ENCODE data around the gene RPS10. TPM values are rescaled to one million over a fixed set of nuclear protein-coding genes. Genes with fewer than 3 reads are reported as not detected.

The RPS10 gene
- total RNA-seq, 1 donor from 2014 or later: 2,903 TPM

DNA sequence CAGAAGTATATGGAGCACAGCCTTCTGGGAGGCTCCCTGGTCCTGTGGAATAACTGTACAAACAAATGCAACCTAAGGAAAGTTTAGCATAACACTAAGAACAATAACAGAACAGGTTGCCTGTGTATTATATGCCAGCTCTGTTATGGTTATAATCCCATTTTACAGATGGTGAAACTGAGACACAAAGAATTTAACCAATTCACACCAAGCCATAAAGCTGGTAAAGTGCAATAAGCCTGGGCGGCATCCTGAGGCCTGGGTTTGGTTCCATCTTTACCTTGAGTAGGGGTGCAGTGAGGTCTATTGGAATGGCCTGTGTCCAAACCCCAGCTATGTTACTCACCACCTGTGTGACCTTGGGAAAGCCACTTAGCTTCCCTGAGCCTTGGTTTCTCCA lies 25.3 kb upstream of the RPS10 start:
- H3K27me3 Mint-ChIP-seq: no peaks in the 10 kb centered on the region
- no peaks in the 10 kb centered on the region for H3K36me3 Mint-ChIP-seq (ENCODE audit: low read depth)
- no peaks in the 10 kb centered on the region for H3K9me3 Mint-ChIP-seq
- H3K4me3 Mint-ChIP-seq: no peak overlapping the region
- H3K27ac Mint-ChIP-seq: no peak overlapping the region
- ChIA-PET CTCF (interaction anchor here (0.6 kb wide), 1 partner anchor 394 kb away, joined by 3 read pairs; no protein-coding TSS in a partner anchor), POLR2A (no interaction called here)
- ATAC-seq (ENCODE audit: low read depth) (no peak), DNase-seq (no peak)
- H3K4me1 Mint-ChIP-seq: no peaks in the 10 kb centered on the region
- intact Hi-C loops (cut with micrococcal nuclease): no loop called here
- TF ChIP-seq CTCF (IDR thresholded peaks at IDR 0.05): no peak

- DNase-seq (no peak), ATAC-seq (ENCODE audit: low read depth) (no peak)
- H3K4me1 Mint-ChIP-seq: no peaks in the 10 kb centered on the region
- H3K27ac Mint-ChIP-seq: no peak overlapping the region
- ChIA-PET POLR2A (interaction anchor here (0.6 kb wide), 2 partner anchors 162 to 228 kb away, joined by 4 to 7 read pairs; no protein-coding TSS in a partner anchor), CTCF (interaction anchor here (1.0 kb wide), 1 partner anchor 269 kb away, joined by 3 read pairs; no protein-coding TSS in a partner anchor)
- no peak for TF ChIP-seq CTCF (IDR thresholded peaks at IDR 0.05)
- no peak overlapping the region for H3K4me3 Mint-ChIP-seq
- H3K27me3 Mint-ChIP-seq: no peaks in the 10 kb centered on the region
- no peaks in the 10 kb centered on the region for H3K9me3 Mint-ChIP-seq
- intact Hi-C loops (cut with micrococcal nuclease): no loop called here
- no peaks in the 10 kb centered on the region for H3K36me3 Mint-ChIP-seq (ENCODE audit: low read depth)
Measured at GRCh38 chr6:34447910-34448309, 22.0 kb upstream of the RPS10 start.

- CTCF ChIA-PET: interaction anchor here (1.0 kb wide), 1 partner anchor 269 kb away, joined by 3 read pairs; no protein-coding TSS in a partner anchor
- intact Hi-C loops (cut with micrococcal nuclease): no loop called here
- no peaks in the 10 kb centered on the region for H3K4me1 Mint-ChIP-seq
- ATAC-seq (ENCODE audit: low read depth) (no peak), DNase-seq (no peak)
- no peak for TF ChIP-seq CTCF (IDR thresholded peaks at IDR 0.05)
- no peak overlapping the region for H3K4me3 Mint-ChIP-seq
- POLR2A ChIA-PET: interaction anchor here (0.6 kb wide), 2 partner anchors 163 to 228 kb away, joined by 4 to 7 read pairs; no protein-coding TSS in a partner anchor
- no peaks in the 10 kb centered on the region for H3K36me3 Mint-ChIP-seq (ENCODE audit: low read depth)
- H3K9me3 Mint-ChIP-seq: no peaks in the 10 kb centered on the region
- no peaks in the 10 kb centered on the region for H3K27me3 Mint-ChIP-seq
- H3K27ac Mint-ChIP-seq: no peak overlapping the region
Measured at GRCh38 chr6:34447386-34447785, 21.5 kb upstream of the RPS10 start.

- no peak overlapping the region for H3K27ac Mint-ChIP-seq
- no peak for TF ChIP-seq CTCF (IDR thresholded peaks at IDR 0.05)
- POLR2A ChIA-PET: no interaction called here
- no peaks in the 10 kb centered on the region for H3K27me3 Mint-ChIP-seq
- no peaks in the 10 kb centered on the region for H3K36me3 Mint-ChIP-seq (ENCODE audit: low read depth)
- intact Hi-C loops (cut with micrococcal nuclease): no loop called here
- DNase-seq (no peak), ATAC-seq (ENCODE audit: low read depth) (no peak)
- CTCF ChIA-PET: no interaction called here
- H3K4me3 Mint-ChIP-seq: no peak overlapping the region
- H3K9me3 Mint-ChIP-seq: no peaks in the 10 kb centered on the region
- H3K4me1 Mint-ChIP-seq: peaks cover 5% of the 10 kb centered on the region
Measured at GRCh38 chr6:34445313-34445860, 19.5 kb upstream of the RPS10 start.

DNA sequence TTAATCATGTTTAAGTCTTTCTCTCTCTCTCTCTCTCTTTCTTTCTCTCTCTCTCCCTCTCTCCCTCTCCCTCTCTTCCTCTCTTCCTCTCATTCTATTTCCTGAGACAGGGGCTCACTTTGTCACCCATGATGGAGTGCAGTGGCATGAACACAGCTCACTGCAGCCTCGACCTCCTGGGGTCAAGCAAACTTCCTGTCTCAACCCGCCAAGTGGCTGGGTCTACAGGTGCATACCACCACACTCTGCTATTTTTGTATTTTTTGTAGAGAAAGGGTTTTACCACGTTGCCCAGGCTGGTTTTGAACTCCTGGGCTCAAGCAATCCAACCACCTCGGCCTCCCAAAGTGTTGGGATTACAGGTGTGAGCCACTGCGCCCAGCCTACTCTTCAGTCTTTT lies 15.7 kb upstream of the RPS10 start:
- H3K4me1 Mint-ChIP-seq: peaks cover 5% of the 10 kb centered on the region
- no peak for TF ChIP-seq CTCF (IDR thresholded peaks at IDR 0.05)
- DNase-seq (no peak), ATAC-seq (ENCODE audit: low read depth) (no peak)
- no peak overlapping the region for H3K27ac Mint-ChIP-seq
- no peaks in the 10 kb centered on the region for H3K27me3 Mint-ChIP-seq
- CTCF ChIA-PET: no interaction called here
- POLR2A ChIA-PET: interaction anchor here (0.7 kb wide), 1 partner anchor 1178 kb away, joined by 12 read pairs; no protein-coding TSS in a partner anchor
- H3K4me3 Mint-ChIP-seq: no peak overlapping the region
- peaks cover 3% of the 10 kb centered on the region for H3K9me3 Mint-ChIP-seq
- no peaks in the 10 kb centered on the region for H3K36me3 Mint-ChIP-seq (ENCODE audit: low read depth)
- intact Hi-C loops (cut with micrococcal nuclease): no loop called here

Measured in activated B cell treated with CpG ODN at 0.5 μM for 24 hours (primary cell).